HEK293 (cell line): Measurements from ENCODE around the gene DSG3.

Experiments used
- CTCF ChIA-PET: fragments of 350-600 bp; formaldehyde crosslinking; extraction: SDS; loops from one replicate; lab custom pipeline; 2021; ENCODE audit warnings: antibody characterized with exemption; lab: Yijun Ruan, JAX
- POLR2A ChIA-PET: fragments of 300-600 bp; formaldehyde crosslinking; extraction: SDS; loops from one replicate; lab custom pipeline; 2020; ENCODE audit warnings: antibody characterized with exemption, inconsistent platforms; lab: Yijun Ruan, JAX
- H3K27ac ChIP-seq: fragments of 200-500 bp; sonication (Bioruptor generic); 2 replicates; pipeline ENCODE4 v1.5.1; 2014; ENCODE audit warnings: low read depth, low read length, control low read depth, inconsistent platforms; ENCODE audit errors: extremely low read depth
- H3K36me3 ChIP-seq, 2 experiments: fragments of 200-500 bp in 1 of 2; sonication (Bioruptor generic) in 1 of 2; 1 replicate in 1 of 2; 2 replicates in 1 of 2; pipeline ENCODE4 v1.5.1; 2014 to 2017; ENCODE audit warnings: inconsistent platforms in 2 of 2, low read length in 2 of 2; ENCODE audit not compliant: control insufficient read depth in 2 of 2, insufficient read depth in 1 of 2
- H3K4me1 ChIP-seq: fragments of 200-500 bp; sonication (Bioruptor generic); 2 replicates; pipeline ENCODE4 v1.5.1; 2014; ENCODE audit warnings: mild to moderate bottlenecking, low read length, inconsistent platforms; ENCODE audit not compliant: control insufficient read depth, insufficient read depth
- H3K4me3 ChIP-seq: 2 replicates; pipeline ENCODE4 v1.5.1; 2011; ENCODE audit warnings: low read depth, mild to moderate bottlenecking, control low read depth, low read length, moderate library complexity
- H3K9me3 ChIP-seq: fragments of 200-500 bp; sonication (Bioruptor generic); 2 replicates; pipeline ENCODE4 v1.5.1; 2014; ENCODE audit warnings: low read depth, low read length, inconsistent platforms; ENCODE audit not compliant: control insufficient read depth, insufficient read depth
- BCL11B ChIP-seq: fragments of 450-650 bp; formaldehyde crosslinking; IDR thresholded peaks from 2 replicates; pipeline ENCODE4 v1.5.1; 2016; ENCODE audit warnings: low read depth, missing biosample characterization, missing genetic modification characterization
- HOXD13 ChIP-seq: sonication (generic); formaldehyde crosslinking; IDR thresholded peaks from 2 replicates; pipeline ENCODE4 v1.8.0; 2022; ENCODE audit warnings: missing genetic modification reagents, borderline replicate concordance
- IKZF3 ChIP-seq: fragments of 450-650 bp; IDR thresholded peaks from 2 replicates; pipeline ENCODE4 v1.5.0; 2018; ENCODE audit warnings: missing biosample characterization, mild to moderate bottlenecking, missing genetic modification characterization, moderate library complexity
- ZBTB26 ChIP-seq: fragments of 450-650 bp; formaldehyde crosslinking; optimal IDR thresholded peaks from 2 replicates; pipeline ENCODE3; 2016; ENCODE audit warnings: missing biosample characterization, mild to moderate bottlenecking, missing genetic modification characterization
- ZEB2 ChIP-seq: fragments of 450-650 bp; formaldehyde crosslinking; IDR thresholded peaks from 2 replicates; pipeline ENCODE4 v1.5.1; 2016; ENCODE audit warnings: missing biosample characterization, missing genetic modification characterization
- ZFP41 ChIP-seq: fragments of 450-650 bp; formaldehyde crosslinking; IDR thresholded peaks from 2 replicates; pipeline ENCODE4 v1.5.1; 2016; ENCODE audit warnings: missing biosample characterization, missing genetic modification characterization, borderline replicate concordance
- ZNF148 ChIP-seq: fragments of 450-650 bp; formaldehyde crosslinking; IDR thresholded peaks from 2 replicates; pipeline ENCODE4 v1.5.0; 2017; ENCODE audit warnings: missing biosample characterization, missing genetic modification characterization, borderline replicate concordance
- ZNF184 ChIP-seq: fragments of 450-650 bp; IDR thresholded peaks from 2 replicates; pipeline ENCODE4 v1.5.1; 2018; ENCODE audit warnings: missing biosample characterization, mild to moderate bottlenecking, missing genetic modification characterization
- ZNF335 ChIP-seq: fragments of 450-650 bp; formaldehyde crosslinking; conservative IDR thresholded peaks from 2 replicates; pipeline ENCODE4 v1.5.1; 2016; ENCODE audit warnings: missing biosample characterization, missing genetic modification characterization
- ZNF394 ChIP-seq: fragments of 450-650 bp; formaldehyde crosslinking; IDR thresholded peaks from 2 replicates; pipeline ENCODE4 v1.5.1; 2016; ENCODE audit warnings: missing biosample characterization, missing genetic modification characterization, mild to moderate bottlenecking, moderate library complexity, borderline replicate concordance
- ZNF518A ChIP-seq: fragments of 450-650 bp; formaldehyde crosslinking; conservative IDR thresholded peaks from 2 replicates; pipeline ENCODE4 v1.5.1; 2016; ENCODE audit warnings: low read depth, missing biosample characterization, missing genetic modification characterization
- ZNF639 ChIP-seq: fragments of 450-650 bp; formaldehyde crosslinking; IDR thresholded peaks from 2 replicates; pipeline ENCODE4 v1.5.1; 2016; ENCODE audit warnings: missing biosample characterization, missing genetic modification characterization
- ZNF664 ChIP-seq: fragments of 450-650 bp; formaldehyde crosslinking; IDR thresholded peaks from 2 replicates; pipeline ENCODE4 v1.5.1; 2016; ENCODE audit warnings: missing biosample characterization, missing genetic modification characterization
- ZNF670 ChIP-seq: fragments of 450-650 bp; formaldehyde crosslinking; IDR thresholded peaks from 2 replicates; pipeline ENCODE4 v1.5.1; 2016; ENCODE audit warnings: missing biosample characterization, missing genetic modification characterization, low read depth
- TF ChIP-seq, protein P1 (sequence below): fragments of 450-650 bp; formaldehyde crosslinking; IDR thresholded peaks from 2 replicates; pipeline ENCODE4 v1.5.1; 2016; ENCODE audit warnings: missing biosample characterization, missing genetic modification characterization
- TF ChIP-seq, protein P2 (sequence below): fragments of 450-650 bp; formaldehyde crosslinking; IDR thresholded peaks from 2 replicates; pipeline ENCODE4 v1.5.1; 2017; ENCODE audit warnings: missing biosample characterization, mild to moderate bottlenecking, missing genetic modification characterization, moderate library complexity

DSG3 gene

DNA sequence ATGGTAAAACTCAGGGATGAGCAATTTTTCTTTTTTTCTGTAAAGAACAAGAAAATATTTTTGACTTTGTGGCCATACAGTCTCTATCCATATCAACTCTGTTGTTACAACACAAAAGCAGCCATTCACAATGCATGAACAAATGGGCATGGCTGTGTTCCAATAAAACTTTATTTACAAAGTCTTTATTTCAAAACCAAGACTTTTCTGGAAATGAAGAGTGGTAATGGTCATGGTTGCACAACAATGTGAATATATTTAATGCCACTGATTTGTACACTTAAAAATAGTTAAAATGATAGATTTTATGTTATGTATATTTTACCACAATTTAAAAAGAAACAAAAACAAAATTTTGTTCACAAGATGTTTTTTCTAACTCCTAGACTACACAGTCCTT is 1.6 kb upstream of the DSG3 start:
- H3K4me3 ChIP-seq, result no peak overlapping the region
- TF ChIP-seq, protein P1, sequence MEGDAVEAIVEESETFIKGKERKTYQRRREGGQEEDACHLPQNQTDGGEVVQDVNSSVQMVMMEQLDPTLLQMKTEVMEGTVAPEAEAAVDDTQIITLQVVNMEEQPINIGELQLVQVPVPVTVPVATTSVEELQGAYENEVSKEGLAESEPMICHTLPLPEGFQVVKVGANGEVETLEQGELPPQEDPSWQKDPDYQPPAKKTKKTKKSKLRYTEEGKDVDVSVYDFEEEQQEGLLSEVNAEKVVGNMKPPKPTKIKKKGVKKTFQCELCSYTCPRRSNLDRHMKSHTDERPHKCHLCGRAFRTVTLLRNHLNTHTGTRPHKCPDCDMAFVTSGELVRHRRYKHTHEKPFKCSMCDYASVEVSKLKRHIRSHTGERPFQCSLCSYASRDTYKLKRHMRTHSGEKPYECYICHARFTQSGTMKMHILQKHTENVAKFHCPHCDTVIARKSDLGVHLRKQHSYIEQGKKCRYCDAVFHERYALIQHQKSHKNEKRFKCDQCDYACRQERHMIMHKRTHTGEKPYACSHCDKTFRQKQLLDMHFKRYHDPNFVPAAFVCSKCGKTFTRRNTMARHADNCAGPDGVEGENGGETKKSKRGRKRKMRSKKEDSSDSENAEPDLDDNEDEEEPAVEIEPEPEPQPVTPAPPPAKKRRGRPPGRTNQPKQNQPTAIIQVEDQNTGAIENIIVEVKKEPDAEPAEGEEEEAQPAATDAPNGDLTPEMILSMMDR (tag by site-specific recombination), result no peak
- no peak for TF ChIP-seq ZNF670 (tag by site-specific recombination)
- no peak for TF ChIP-seq ZFP41 (tag by site-specific recombination)
- no peak for TF ChIP-seq ZNF335 (tag by site-specific recombination)
- no peak for TF ChIP-seq HOXD13 (CRISPR knock-in tag)
- no peak for TF ChIP-seq ZEB2 (tag by site-specific recombination)
- no peak for TF ChIP-seq ZNF639 (tag by site-specific recombination)
- TF ChIP-seq, protein P2, sequence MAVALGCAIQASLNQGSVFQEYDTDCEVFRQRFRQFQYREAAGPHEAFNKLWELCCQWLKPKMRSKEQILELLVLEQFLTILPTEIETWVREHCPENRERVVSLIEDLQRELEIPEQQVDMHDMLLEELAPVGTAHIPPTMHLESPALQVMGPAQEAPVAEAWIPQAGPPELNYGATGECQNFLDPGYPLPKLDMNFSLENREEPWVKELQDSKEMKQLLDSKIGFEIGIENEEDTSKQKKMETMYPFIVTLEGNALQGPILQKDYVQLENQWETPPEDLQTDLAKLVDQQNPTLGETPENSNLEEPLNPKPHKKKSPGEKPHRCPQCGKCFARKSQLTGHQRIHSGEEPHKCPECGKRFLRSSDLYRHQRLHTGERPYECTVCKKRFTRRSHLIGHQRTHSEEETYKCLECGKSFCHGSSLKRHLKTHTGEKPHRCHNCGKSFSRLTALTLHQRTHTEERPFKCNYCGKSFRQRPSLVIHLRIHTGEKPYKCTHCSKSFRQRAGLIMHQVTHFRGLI (tag by site-specific recombination), result no peak
- TF ChIP-seq ZNF184 (tag by site-specific recombination), result no peak
- no peak for TF ChIP-seq ZBTB26 (tag by site-specific recombination)
- TF ChIP-seq ZNF148 (tag by site-specific recombination), result no peak
- no peak for TF ChIP-seq IKZF3 (tag by site-specific recombination)
- no peak for TF ChIP-seq ZNF394 (tag by site-specific recombination)
- TF ChIP-seq ZNF518A (tag by site-specific recombination), result no peak
- TF ChIP-seq ZNF664 (tag by site-specific recombination), result no peak
- no peak for TF ChIP-seq BCL11B (tag by site-specific recombination)
- TF ChIP-seq, all 188 proteins: peak for 0
- Histone ChIP-seq H3K27ac (no peak overlapping the region), H3K9me3 (no peaks in the 10 kb centered on the region), H3K36me3 (no peaks in the 10 kb centered on the region), H3K4me1 (no peaks in the 10 kb centered on the region)
- CTCF ChIA-PET, result no interaction called here
- POLR2A ChIA-PET, result no interaction called here
